ENCODE measurements around the gene PFKP.

GRCh38 chr10:3077940-3078630, 10.7 kb downstream of the PFKP start:
- TF ChIP-seq CTCF (conservative IDR thresholded peaks at IDR 0.05; ENCODE audit: low read depth, low read length) (no peak), EZH2 (IDR thresholded peaks at IDR 0.05; ENCODE audit: low read length, unreplicated experiment) (no peak), EZH2phosphoT487 (IDR thresholded peaks at IDR 0.05; ENCODE audit: borderline replicate concordance, low read length) (no peak)
